IMR-90 (cell line): Measurements from ENCODE around the gene PDGFRA.

ENCODE experiments used
- CEBPB ChIP-seq: IDR thresholded peaks from 2 replicates; pipeline ENCODE4 v1.6.1; 2012; ENCODE audit warnings: low read depth, low read length, improper control_type of control experiment
- CTCF ChIP-seq: conservative IDR thresholded peaks from 2 replicates; pipeline ENCODE4 v1.5.1; 2012; ENCODE audit warnings: mild to moderate bottlenecking, low read depth, low read length, improper control_type of control experiment
- ELK1 ChIP-seq: fragments of 150-350 bp; IDR thresholded peaks from 2 replicates; pipeline ENCODE4 v1.6.1; 2016; ENCODE audit warnings: low read depth, mild to moderate bottlenecking, low read length, moderate library complexity, borderline replicate concordance
- FOS ChIP-seq: fragments of 150-350 bp; IDR thresholded peaks from 2 replicates; pipeline ENCODE4 v1.6.1; 2016; ENCODE audit warnings: low read depth, low read length
- MAFK ChIP-seq: IDR thresholded peaks from 2 replicates; pipeline ENCODE4 v1.6.1; 2012; ENCODE audit warnings: low read depth, low read length, improper control_type of control experiment
- MXI1 ChIP-seq: IDR thresholded peaks from 2 replicates; pipeline ENCODE4 v1.6.1; 2012; ENCODE audit warnings: low read depth, mild to moderate bottlenecking, low read length, moderate library complexity, borderline replicate concordance
- POLR2A ChIP-seq: IDR thresholded peaks from 2 replicates; pipeline ENCODE4 v1.6.1; 2012; ENCODE audit warnings: mild to moderate bottlenecking, low read depth, low read length
- RAD21 ChIP-seq: IDR thresholded peaks from 2 replicates; pipeline ENCODE4 v1.6.1; 2012; ENCODE audit warnings: low read length, improper control_type of control experiment
- SMC3 ChIP-seq: fragments of 150-350 bp; IDR thresholded peaks from 2 replicates; pipeline ENCODE4 v1.6.1; 2016; ENCODE audit warnings: low read depth, mild to moderate bottlenecking, antibody characterized with exemption, low read length, moderate library complexity
- USF2 ChIP-seq: fragments of 150-350 bp; IDR thresholded peaks from 2 replicates; pipeline ENCODE4 v1.6.1; 2017; ENCODE audit warnings: mild to moderate bottlenecking, antibody characterized with exemption, low read length, low read depth

GRCh38 chr4:54256491-54257486, 27.7 kb downstream of the PDGFRA start:
- TF ChIP-seq CTCF (no peak), CEBPB (no peak), ELK1 (no peak), MXI1 (no peak), FOS (no peak), POLR2A (no peak), SMC3 (no peak), RAD21 (no peak), USF2 (no peak), MAFK (no peak)
